Calu3 (cell line): Measurements from ENCODE around the gene ASPA. TPM values are rescaled to one million over a fixed set of nuclear protein-coding genes. Genes with fewer than 3 reads are reported as not detected.

Experiments used
- BruUV-seq: library from RNA; stranded (reverse); fragments of 400-500 nt; replicated peaks from 2 replicates; lab custom pipeline; 2021; lab: Mats Ljungman, UMichigan
- CTCF ChIA-PET: fragments of 300-600 bp; sonication (Branson Sonifier 250); formaldehyde crosslinking; loops from one replicate; lab custom pipeline; 2022; ENCODE audit warnings: antibody characterized with exemption; lab: Charles Lee
- DNase-seq: peaks from one replicate; pipeline ENCODE4 v3.0.0; 2022
- H3K27ac Mint-ChIP-seq: one replicate; pipeline ENCODE4 v1.8.0; 2022; ENCODE audit warnings: mixed read lengths; ENCODE audit not compliant: unreplicated experiment
- H3K27me3 Mint-ChIP-seq: one replicate; pipeline ENCODE4 v1.8.0; 2022; ENCODE audit warnings: mixed read lengths; ENCODE audit not compliant: unreplicated experiment
- H3K36me3 Mint-ChIP-seq: one replicate; pipeline ENCODE4 v1.8.0; 2022; ENCODE audit warnings: mild to moderate bottlenecking, moderate library complexity, mixed read lengths; ENCODE audit not compliant: insufficient read depth, unreplicated experiment
- H3K4me1 Mint-ChIP-seq: one replicate; pipeline ENCODE4 v1.8.0; 2022; ENCODE audit warnings: mild to moderate bottlenecking, low read depth, mixed read lengths; ENCODE audit not compliant: unreplicated experiment
- H3K4me3 Mint-ChIP-seq: one replicate; pipeline ENCODE4 v1.8.0; 2022; ENCODE audit warnings: mild to moderate bottlenecking, low read depth, moderate library complexity, mixed read lengths; ENCODE audit not compliant: unreplicated experiment
- H3K9me3 Mint-ChIP-seq: one replicate; pipeline ENCODE4 v1.8.0; 2022; ENCODE audit warnings: low read depth, mixed read lengths; ENCODE audit not compliant: unreplicated experiment
- CTCF ChIP-seq: fragments of 200-600 bp; IDR thresholded peaks from one replicate; pipeline ENCODE4 v1.8.0; 2022; ENCODE audit warnings: antibody characterized with exemption; ENCODE audit not compliant: unreplicated experiment
- intact Hi-C: fragments of 100-400 bp; cut with micrococcal nuclease; formaldehyde crosslinking; loops from one replicate; pipeline ENCODE4 v1.10.0; 2022; ENCODE audit not compliant: unreplicated experiment
- total RNA-seq: library from RNA; stranded (reverse); gene quantifications from 2 replicates; pipeline ENCODE4 v1.2.3, GENCODE V29; 2022

The ASPA gene
- total RNA-seq, 1 experiment from 2014 or later: not detected

- intact Hi-C loops: no loop called here
- no peak for DNase-seq
- BruUV-seq: no TSS peak
Observed at GRCh38 chr17:3479988-3480387, 4.2 kb downstream of the ASPA start.

GRCh38 chr17:3482852-3483251 is 7.1 kb downstream of the ASPA start:
- BruUV-seq: no TSS peak
- no peak for DNase-seq
- intact Hi-C loops: no loop called here
- H3K4me3 Mint-ChIP-seq: no peak overlapping the region
- TF ChIP-seq CTCF: no peak
- no peaks in the 10 kb centered on the region for H3K9me3 Mint-ChIP-seq
- no peaks in the 10 kb centered on the region for H3K4me1 Mint-ChIP-seq
- H3K27ac Mint-ChIP-seq: no peak overlapping the region
- CTCF ChIA-PET: no interaction called here
- H3K27me3 Mint-ChIP-seq: peaks cover 61% of the 10 kb centered on the region
- H3K36me3 Mint-ChIP-seq: no peaks in the 10 kb centered on the region

More at GRCh38 chr17:3479988-3480387, 4.2 kb downstream of the ASPA start:
- H3K9me3 Mint-ChIP-seq: no peaks in the 10 kb centered on the region
- peaks cover 13% of the 10 kb centered on the region for H3K4me1 Mint-ChIP-seq
- H3K36me3 Mint-ChIP-seq: no peaks in the 10 kb centered on the region
- TF ChIP-seq CTCF: no peak
- no peak overlapping the region for H3K4me3 Mint-ChIP-seq
- CTCF ChIA-PET: no interaction called here
- no peak overlapping the region for H3K27ac Mint-ChIP-seq
- peaks cover 35% of the 10 kb centered on the region for H3K27me3 Mint-ChIP-seq

- H3K9me3 Mint-ChIP-seq: no peaks in the 10 kb centered on the region
- H3K4me3 Mint-ChIP-seq: no peak overlapping the region
- no peak for TF ChIP-seq CTCF
- CTCF ChIA-PET: no interaction called here
- no peaks in the 10 kb centered on the region for H3K36me3 Mint-ChIP-seq
- no peak overlapping the region for H3K27ac Mint-ChIP-seq
- DNase-seq: no peak
- BruUV-seq: no TSS peak
- intact Hi-C loops: no loop called here
- peaks cover 48% of the 10 kb centered on the region for H3K27me3 Mint-ChIP-seq
- H3K4me1 Mint-ChIP-seq: no peaks in the 10 kb centered on the region
Observed at GRCh38 chr17:3485481-3486068, 9.8 kb downstream of the ASPA start.

GRCh38 chr17:3497101-3497500 is 21.3 kb downstream of the ASPA start:
- no peak for DNase-seq
- TF ChIP-seq CTCF: no peak
- Mint-ChIP-seq H3K27me3 (peaks cover 30% of the 10 kb centered on the region), H3K27ac (no peak overlapping the region), H3K36me3 (no peaks in the 10 kb centered on the region), H3K9me3 (no peaks in the 10 kb centered on the region), H3K4me3 (no peak overlapping the region), H3K4me1 (no peaks in the 10 kb centered on the region)
- CTCF ChIA-PET: no interaction called here
- intact Hi-C loops: no loop called here
- no TSS peak for BruUV-seq
